Transverse colon (tissue), 4 donors: ENCODE data around the gene TANGO2.

ENCODE experiments used
- CTCF ChIP-seq, 5 experiments: fragments of 200-600 bp in 3 of 5; fragments of 450-650 bp in 2 of 5; sonication (generic) in 3 of 5; IDR thresholded peaks; 1 replicate in 2 of 5; 2 replicates in 3 of 5; pipeline ENCODE4 v1.5.1; 2016 to 2017; ENCODE audit warnings: antibody characterized with exemption in 5 of 5, inconsistent platforms in 3 of 5, mild to moderate bottlenecking in 2 of 5, moderate library complexity in 1 of 5
- EP300 ChIP-seq: sonication (generic); formaldehyde crosslinking; IDR thresholded peaks from one replicate; pipeline ENCODE4 v1.6.1; 2017; ENCODE audit warnings: antibody characterized with exemption, low read depth
- POLR2AphosphoS5 ChIP-seq, 3 donors: sonication (generic); formaldehyde crosslinking; IDR thresholded peaks; one replicate each; pipeline ENCODE4 v1.6.1; 2016; ENCODE audit warnings: antibody characterized with exemption in 3 of 3

GRCh38 chr22:20017622-20017958 is 3.3 kb upstream of the TANGO2 start:
- TF ChIP-seq EP300 (no peak), CTCF (IDR thresholded peaks at IDR 0.05) (no peak), POLR2AphosphoS5 (IDR thresholded peaks at IDR 0.05) (no peak)
